Spleen (tissue), 7 donors: ENCODE data around the gene RINT1.

Experiments
- POLR2A ChIP-seq, 3 donors: fragments of 450-650 bp; IDR thresholded peaks; one replicate each; pipeline ENCODE4 v1.5.1; 2017; ENCODE audit warnings: antibody characterized with exemption in 3 of 3, mild to moderate bottlenecking in 1 of 3
- TF ChIP-seq, protein P1 (sequence below), 11 experiments: fragments of 200-600 bp in 7 of 11; fragments of 450-650 bp in 4 of 11; sonication (generic) in 4 of 11; IDR thresholded peaks in 8 of 11; conservative IDR thresholded peaks in 3 of 11; 1 replicate in 7 of 11; 2 replicates in 4 of 11; pipeline versions ENCODE4 v1.4.0 to v1.8.0; 2016 to 2021; ENCODE audit warnings: antibody characterized with exemption in 11 of 11, inconsistent platforms in 4 of 11, mild to moderate bottlenecking in 1 of 11
- donor health status: DM: no; HTN: no; CAD: no; lungs with moderate emphysema.
- donor health status: DM: no; HTN: no; CAD: no.
- donor health status: DM: no; HTN: no; CAD: no.

DNA sequence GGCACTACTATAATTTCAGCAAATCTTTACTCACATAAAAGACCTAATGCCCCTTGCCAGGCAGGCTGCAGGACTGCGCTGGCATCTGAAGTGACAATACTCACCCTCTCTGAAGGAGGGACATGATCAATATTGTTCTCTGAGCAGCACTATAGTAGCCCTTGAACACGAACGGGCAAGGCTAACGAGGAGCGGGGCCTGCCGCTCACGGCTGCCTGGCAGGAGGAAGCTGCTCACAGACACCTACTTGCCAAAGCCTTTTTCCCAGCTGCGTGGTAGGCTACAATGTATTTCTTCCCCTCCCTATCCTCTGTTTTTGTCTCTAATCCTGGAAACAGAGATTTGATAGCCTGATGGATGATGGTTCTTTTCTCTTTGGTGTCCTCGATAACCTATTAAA is 29.8 kb upstream of the RINT1 start:
- TF ChIP-seq, protein P1, sequence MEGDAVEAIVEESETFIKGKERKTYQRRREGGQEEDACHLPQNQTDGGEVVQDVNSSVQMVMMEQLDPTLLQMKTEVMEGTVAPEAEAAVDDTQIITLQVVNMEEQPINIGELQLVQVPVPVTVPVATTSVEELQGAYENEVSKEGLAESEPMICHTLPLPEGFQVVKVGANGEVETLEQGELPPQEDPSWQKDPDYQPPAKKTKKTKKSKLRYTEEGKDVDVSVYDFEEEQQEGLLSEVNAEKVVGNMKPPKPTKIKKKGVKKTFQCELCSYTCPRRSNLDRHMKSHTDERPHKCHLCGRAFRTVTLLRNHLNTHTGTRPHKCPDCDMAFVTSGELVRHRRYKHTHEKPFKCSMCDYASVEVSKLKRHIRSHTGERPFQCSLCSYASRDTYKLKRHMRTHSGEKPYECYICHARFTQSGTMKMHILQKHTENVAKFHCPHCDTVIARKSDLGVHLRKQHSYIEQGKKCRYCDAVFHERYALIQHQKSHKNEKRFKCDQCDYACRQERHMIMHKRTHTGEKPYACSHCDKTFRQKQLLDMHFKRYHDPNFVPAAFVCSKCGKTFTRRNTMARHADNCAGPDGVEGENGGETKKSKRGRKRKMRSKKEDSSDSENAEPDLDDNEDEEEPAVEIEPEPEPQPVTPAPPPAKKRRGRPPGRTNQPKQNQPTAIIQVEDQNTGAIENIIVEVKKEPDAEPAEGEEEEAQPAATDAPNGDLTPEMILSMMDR (IDR thresholded peaks at IDR 0.05 in 8 of 11, conservative IDR thresholded peaks at IDR 0.05 in 3 of 11) = no peak
- no peak for TF ChIP-seq POLR2A (IDR thresholded peaks at IDR 0.05)
